ENCODE data around the gene ADCY1. TPM values are rescaled to one million over a fixed set of nuclear protein-coding genes. Genes with fewer than 3 reads are reported as not detected.

The ADCY1 gene
- total RNA-seq, 4 donors from 2014 or later = under 0.01 to 1.5 (median 0.18) TPM

GRCh38 chr7:45595809-45596664 lies 21.9 kb downstream of the ADCY1 start:
- no peak for DNase-seq
- TF ChIP-seq CTCF (IDR thresholded peaks at IDR 0.05) (no peak), POLR2A (IDR thresholded peaks at IDR 0.05) (no peak)

GRCh38 chr7:45596665-45597095 lies 22.5 kb downstream of the ADCY1 start:
- no peak for DNase-seq
- Histone ChIP-seq H3K4me3 (no peak overlapping the region), H3K4me1 (no peaks in the 10 kb centered on the region), H3K27ac (no peak overlapping the region), H3K9me3 (no peaks in the 10 kb centered on the region), H3K27me3 (no peaks in the 10 kb centered on the region), H3K36me3 (no peaks in the 10 kb centered on the region)
- TF ChIP-seq CTCF (IDR thresholded peaks at IDR 0.05) (no peak), POLR2A (IDR thresholded peaks at IDR 0.05) (no peak)

More at GRCh38 chr7:45595809-45596664, 21.9 kb downstream of the ADCY1 start:
- Histone ChIP-seq H3K4me3 (no peak overlapping the region), H3K36me3 (no peaks in the 10 kb centered on the region), H3K27ac (no peak overlapping the region), H3K27me3 (no peaks in the 10 kb centered on the region), H3K9me3 (no peaks in the 10 kb centered on the region), H3K4me1 (no peaks in the 10 kb centered on the region)

GRCh38 chr7:45597286-45597984 lies 23.3 kb downstream of the ADCY1 start:
- Histone ChIP-seq H3K9me3 (no peaks in the 10 kb centered on the region), H3K4me3 (no peak overlapping the region), H3K36me3 (no peaks in the 10 kb centered on the region), H3K4me1 (no peaks in the 10 kb centered on the region), H3K27me3 (no peaks in the 10 kb centered on the region), H3K27ac (no peak overlapping the region)
- TF ChIP-seq POLR2A (IDR thresholded peaks at IDR 0.05) = no peak
- DNase-seq = no peak

- TF ChIP-seq CTCF (IDR thresholded peaks at IDR 0.05) (no peak), POLR2A (IDR thresholded peaks at IDR 0.05) (no peak)
- no peaks in the 10 kb centered on the region for H3K9me3 ChIP-seq
- H3K27ac ChIP-seq = no peak overlapping the region
- no peaks in the 10 kb centered on the region for H3K27me3 ChIP-seq
- no peaks in the 10 kb centered on the region for H3K4me1 ChIP-seq
- H3K4me3 ChIP-seq = no peak overlapping the region
- no peak for DNase-seq
- no peaks in the 10 kb centered on the region for H3K36me3 ChIP-seq
These were observed 24.8 kb downstream of the ADCY1 start for GRCh38 chr7:45598886-45599520.

GRCh38 chr7:45599851-45600706 lies 25.9 kb downstream of the ADCY1 start:
- Histone ChIP-seq H3K36me3 (no peaks in the 10 kb centered on the region), H3K27ac (no peak overlapping the region), H3K9me3 (no peaks in the 10 kb centered on the region), H3K4me3 (no peak overlapping the region), H3K4me1 (no peaks in the 10 kb centered on the region), H3K27me3 (no peaks in the 10 kb centered on the region)
- TF ChIP-seq CTCF (IDR thresholded peaks at IDR 0.05) (no peak), POLR2A (IDR thresholded peaks at IDR 0.05) (no peak)
- DNase-seq = no peak

Measured in Peyer's patch (tissue), 4 donors.